HepG2 (cell line): Measurements from ENCODE around the gene CAPN14.

Experiments
- ATF1 ChIP-seq: IDR thresholded peaks from 2 replicates; pipeline ENCODE4 v1.6.1; 2016; ENCODE audit warnings: mild to moderate bottlenecking, control low read depth
- MAFK ChIP-seq, 2 experiments: IDR thresholded peaks in 1 of 2; conservative IDR thresholded peaks in 1 of 2; 2 replicates each; pipeline ENCODE4 v1.6.1; 2011; ENCODE audit warnings: improper control_type of control experiment in 2 of 2, low read length in 2 of 2
- REST ChIP-seq, 2 experiments: IDR thresholded peaks; 2 replicates each; pipeline ENCODE4 v1.6.1; 2011 to 2012; ENCODE audit warnings: low read length in 2 of 2, borderline replicate concordance in 1 of 2, low read depth in 1 of 2, mild to moderate bottlenecking in 1 of 2, moderate library complexity in 1 of 2
- ZNF530 ChIP-seq: sonication (generic); formaldehyde crosslinking; IDR thresholded peaks from 2 replicates; pipeline ENCODE4 v1.5.0; 2020; ENCODE audit warnings: low read depth, mild to moderate bottlenecking, missing genetic modification reagents
- ZNF749 ChIP-seq: sonication (generic); formaldehyde crosslinking; IDR thresholded peaks from 2 replicates; pipeline ENCODE4 v1.8.0; 2022; ENCODE audit warnings: mild to moderate bottlenecking, missing genetic modification reagents, moderate library complexity, borderline replicate concordance

DNA sequence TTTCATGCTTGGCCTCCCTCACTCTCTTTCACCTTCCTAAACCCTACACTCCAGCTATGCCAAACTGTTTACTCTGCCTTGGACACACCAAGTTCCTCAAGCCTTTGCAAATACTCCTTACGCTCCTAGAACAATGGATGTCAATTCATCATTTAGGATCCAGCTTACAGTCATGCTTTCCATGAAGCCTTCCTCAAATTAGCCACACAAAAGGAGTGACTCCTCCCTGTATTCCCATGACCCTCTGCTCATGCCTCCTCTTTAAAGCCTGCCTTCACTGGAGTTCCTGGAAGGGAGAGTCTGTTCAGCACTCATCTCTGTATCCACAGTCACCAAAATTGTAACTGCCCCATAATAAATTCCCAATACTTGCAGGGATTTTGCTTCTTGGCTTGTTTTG is 15.9 kb upstream of the CAPN14 start:
- no peak for TF ChIP-seq ZNF530 (CRISPR knock-in tag)
- no peak for TF ChIP-seq MAFK (conservative IDR thresholded peaks at IDR 0.05 in 1 of 2, IDR thresholded peaks at IDR 0.05 in 1 of 2; ENCODE audit: low read length in 2 of 2)
- no peak for TF ChIP-seq ATF1 (CRISPR knock-in tag)
- no peak for TF ChIP-seq REST (IDR thresholded peaks at IDR 0.05; ENCODE audit: borderline replicate concordance in 1 of 2, low read depth in 1 of 2, low read length in 2 of 2)
- no peak for TF ChIP-seq ZNF749 (CRISPR knock-in tag)
